OCI-LY7 (cell line): ENCODE results near the gene PPP1R37.

Experiments used
- EZH2phosphoT487 ChIP-seq: fragments of 200-600 bp; sonication (generic); IDR thresholded peaks from 2 replicates; pipeline ENCODE4 v1.6.1; 2018; ENCODE audit warnings: low read depth, borderline replicate concordance, mild to moderate bottlenecking, mixed run types, antibody characterized with exemption, low read length, moderate library complexity, mixed read lengths
- TF ChIP-seq, protein P1 (sequence below): fragments of 200-600 bp; sonication (generic); conservative IDR thresholded peaks from 2 replicates; pipeline ENCODE4 v1.5.1; 2014; ENCODE audit warnings: mild to moderate bottlenecking, antibody characterized with exemption, low read length, moderate library complexity, mixed read lengths

GRCh38 chr19:45107621-45108150 is 14.7 kb downstream of the PPP1R37 start:
- TF ChIP-seq, protein P1, sequence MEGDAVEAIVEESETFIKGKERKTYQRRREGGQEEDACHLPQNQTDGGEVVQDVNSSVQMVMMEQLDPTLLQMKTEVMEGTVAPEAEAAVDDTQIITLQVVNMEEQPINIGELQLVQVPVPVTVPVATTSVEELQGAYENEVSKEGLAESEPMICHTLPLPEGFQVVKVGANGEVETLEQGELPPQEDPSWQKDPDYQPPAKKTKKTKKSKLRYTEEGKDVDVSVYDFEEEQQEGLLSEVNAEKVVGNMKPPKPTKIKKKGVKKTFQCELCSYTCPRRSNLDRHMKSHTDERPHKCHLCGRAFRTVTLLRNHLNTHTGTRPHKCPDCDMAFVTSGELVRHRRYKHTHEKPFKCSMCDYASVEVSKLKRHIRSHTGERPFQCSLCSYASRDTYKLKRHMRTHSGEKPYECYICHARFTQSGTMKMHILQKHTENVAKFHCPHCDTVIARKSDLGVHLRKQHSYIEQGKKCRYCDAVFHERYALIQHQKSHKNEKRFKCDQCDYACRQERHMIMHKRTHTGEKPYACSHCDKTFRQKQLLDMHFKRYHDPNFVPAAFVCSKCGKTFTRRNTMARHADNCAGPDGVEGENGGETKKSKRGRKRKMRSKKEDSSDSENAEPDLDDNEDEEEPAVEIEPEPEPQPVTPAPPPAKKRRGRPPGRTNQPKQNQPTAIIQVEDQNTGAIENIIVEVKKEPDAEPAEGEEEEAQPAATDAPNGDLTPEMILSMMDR, result no peak
- no peak for TF ChIP-seq EZH2phosphoT487
